ENCODE data around the gene NTM.

NTM gene

GRCh38 chr11:131877246-131877942, 507.0 kb downstream of the NTM start:
- Mint-ChIP-seq H3K4me3 (no peak overlapping the region), H3K27ac (no peak overlapping the region), H3K9me3 (no peaks in the 10 kb centered on the region), H3K36me3 (ENCODE audit: low read depth) (no peaks in the 10 kb centered on the region), H3K27me3 (no peaks in the 10 kb centered on the region), H3K4me1 (no peaks in the 10 kb centered on the region)
- DNase-seq: no peak
- no peak for ATAC-seq

- no peaks in the 10 kb centered on the region for H3K4me1 Mint-ChIP-seq
- no peaks in the 10 kb centered on the region for H3K9me3 Mint-ChIP-seq
- DNase-seq (no peak), ATAC-seq (no peak)
- H3K4me3 Mint-ChIP-seq: no peak overlapping the region
- H3K27ac Mint-ChIP-seq: no peak overlapping the region
- H3K27me3 Mint-ChIP-seq: no peaks in the 10 kb centered on the region
- no peaks in the 10 kb centered on the region for H3K36me3 Mint-ChIP-seq (ENCODE audit: low read depth)
These were observed 509.9 kb downstream of the NTM start for GRCh38 chr11:131880316-131880715.

- H3K4me3 Mint-ChIP-seq: no peak overlapping the region
- H3K36me3 Mint-ChIP-seq (ENCODE audit: low read depth): no peaks in the 10 kb centered on the region
These were observed 510.6 kb downstream of the NTM start for GRCh38 chr11:131880976-131881375.

GRCh38 chr11:131883332-131883731, 512.9 kb downstream of the NTM start:
- Mint-ChIP-seq H3K27ac (no peak overlapping the region), H3K4me3 (no peak overlapping the region), H3K4me1 (no peaks in the 10 kb centered on the region), H3K36me3 (ENCODE audit: low read depth) (no peaks in the 10 kb centered on the region), H3K9me3 (no peaks in the 10 kb centered on the region), H3K27me3 (no peaks in the 10 kb centered on the region)
- no peak for ATAC-seq
- DNase-seq: no peak

More at GRCh38 chr11:131880976-131881375, 510.6 kb downstream of the NTM start:
- ATAC-seq (no peak), DNase-seq (no peak)
- H3K27me3 Mint-ChIP-seq: no peaks in the 10 kb centered on the region
- H3K27ac Mint-ChIP-seq: no peak overlapping the region
- H3K9me3 Mint-ChIP-seq: no peaks in the 10 kb centered on the region
- no peaks in the 10 kb centered on the region for H3K4me1 Mint-ChIP-seq

- DNase-seq (no peak), ATAC-seq (no peak)
- Mint-ChIP-seq H3K27me3 (no peaks in the 10 kb centered on the region), H3K4me1 (no peaks in the 10 kb centered on the region), H3K9me3 (no peaks in the 10 kb centered on the region), H3K27ac (no peak overlapping the region), H3K4me3 (no peak overlapping the region), H3K36me3 (ENCODE audit: low read depth) (no peaks in the 10 kb centered on the region)
These were observed 514.2 kb downstream of the NTM start for GRCh38 chr11:131884461-131885073.

GRCh38 chr11:131885431-131885830, 515.0 kb downstream of the NTM start:
- DNase-seq (no peak), ATAC-seq (no peak)
- no peak overlapping the region for H3K4me3 Mint-ChIP-seq
- H3K36me3 Mint-ChIP-seq (ENCODE audit: low read depth): no peaks in the 10 kb centered on the region
- H3K4me1 Mint-ChIP-seq: no peaks in the 10 kb centered on the region
- H3K27me3 Mint-ChIP-seq: no peaks in the 10 kb centered on the region
- H3K27ac Mint-ChIP-seq: no peak overlapping the region
- no peaks in the 10 kb centered on the region for H3K9me3 Mint-ChIP-seq

- no peaks in the 10 kb centered on the region for H3K9me3 Mint-ChIP-seq
- H3K4me1 Mint-ChIP-seq: no peaks in the 10 kb centered on the region
- DNase-seq (no peak), ATAC-seq (no peak)
- H3K27ac Mint-ChIP-seq: no peak overlapping the region
- no peak overlapping the region for H3K4me3 Mint-ChIP-seq
- H3K36me3 Mint-ChIP-seq (ENCODE audit: low read depth): no peaks in the 10 kb centered on the region
- H3K27me3 Mint-ChIP-seq: no peaks in the 10 kb centered on the region
These were observed 515.8 kb downstream of the NTM start for GRCh38 chr11:131886201-131886600.

- no peaks in the 10 kb centered on the region for H3K9me3 Mint-ChIP-seq
- no peak for ATAC-seq
- no peak for DNase-seq
- H3K4me3 Mint-ChIP-seq: no peak overlapping the region
- no peaks in the 10 kb centered on the region for H3K4me1 Mint-ChIP-seq
- H3K27ac Mint-ChIP-seq: no peak overlapping the region
- H3K36me3 Mint-ChIP-seq (ENCODE audit: low read depth): no peaks in the 10 kb centered on the region
- H3K27me3 Mint-ChIP-seq: no peaks in the 10 kb centered on the region
These were observed 517.9 kb downstream of the NTM start for GRCh38 chr11:131888230-131888855.

GRCh38 chr11:131889146-131889577, 518.7 kb downstream of the NTM start:
- Mint-ChIP-seq H3K36me3 (ENCODE audit: low read depth) (no peaks in the 10 kb centered on the region), H3K4me3 (no peak overlapping the region), H3K9me3 (no peaks in the 10 kb centered on the region), H3K4me1 (no peaks in the 10 kb centered on the region), H3K27me3 (no peaks in the 10 kb centered on the region), H3K27ac (no peak overlapping the region)
- DNase-seq (no peak), ATAC-seq (no peak)

GRCh38 chr11:131889760-131890581, 519.6 kb downstream of the NTM start:
- Mint-ChIP-seq H3K4me3 (no peak overlapping the region), H3K36me3 (ENCODE audit: low read depth) (no peaks in the 10 kb centered on the region), H3K9me3 (no peaks in the 10 kb centered on the region), H3K4me1 (no peaks in the 10 kb centered on the region), H3K27ac (no peak overlapping the region), H3K27me3 (no peaks in the 10 kb centered on the region)
- no peak for ATAC-seq
- DNase-seq: no peak

GRCh38 chr11:131893103-131893890, 522.9 kb downstream of the NTM start:
- Mint-ChIP-seq H3K36me3 (ENCODE audit: low read depth) (no peaks in the 10 kb centered on the region), H3K9me3 (no peaks in the 10 kb centered on the region), H3K27me3 (no peaks in the 10 kb centered on the region), H3K27ac (no peak overlapping the region), H3K4me3 (no peak overlapping the region), H3K4me1 (no peaks in the 10 kb centered on the region)
- DNase-seq (no peak), ATAC-seq (no peak)

GRCh38 chr11:131893988-131894387, 523.6 kb downstream of the NTM start:
- no peak for ATAC-seq
- no peak overlapping the region for H3K27ac Mint-ChIP-seq
- no peaks in the 10 kb centered on the region for H3K4me1 Mint-ChIP-seq
- H3K27me3 Mint-ChIP-seq: no peaks in the 10 kb centered on the region
- H3K36me3 Mint-ChIP-seq (ENCODE audit: low read depth): no peaks in the 10 kb centered on the region
- no peak overlapping the region for H3K4me3 Mint-ChIP-seq
- DNase-seq: no peak
- no peaks in the 10 kb centered on the region for H3K9me3 Mint-ChIP-seq

GRCh38 chr11:131894615-131895544, 524.5 kb downstream of the NTM start:
- H3K4me1 Mint-ChIP-seq: no peaks in the 10 kb centered on the region
- H3K4me3 Mint-ChIP-seq: no peak overlapping the region
- no peak overlapping the region for H3K27ac Mint-ChIP-seq
- ATAC-seq: no peak
- no peaks in the 10 kb centered on the region for H3K36me3 Mint-ChIP-seq (ENCODE audit: low read depth)
- no peak for DNase-seq
- H3K9me3 Mint-ChIP-seq: no peaks in the 10 kb centered on the region
- H3K27me3 Mint-ChIP-seq: no peaks in the 10 kb centered on the region

Measured in activated naive CD8-positive, alpha-beta T cell treated with anti-CD3 and anti-CD28 coated beads, Interleukin-2, amount 50 U/mL, for 24 hours (primary cell).